Dermis blood vessel endothelial cell (primary cell): ENCODE measurements around the gene UBE2L5. TPM values are rescaled to one million over a fixed set of nuclear protein-coding genes. Genes with fewer than 3 reads are reported as not detected.
"Not testable (repeated sequence)": the region's sequence is repeated elsewhere in the genome, so short reads cannot be mapped to it uniquely, and the experiment has no call there.

Experiments used
- DNase-seq: peaks from one replicate; pipeline ENCODE4 v3.0.0; 2010
- total RNA-seq: library from RNA; depleted of rRNA; stranded (reverse); fragments of >200 nt; gene quantifications from 2 replicates; pipeline ENCODE4 v1.2.3, GENCODE V29; 2014

UBE2L5 gene
- total RNA-seq, 1 donor from 2014 or later, result not detected

GRCh38 chr13:30440910-30441703 is 18.8 kb downstream of the UBE2L5 start:
- no peak for DNase-seq

DNA sequence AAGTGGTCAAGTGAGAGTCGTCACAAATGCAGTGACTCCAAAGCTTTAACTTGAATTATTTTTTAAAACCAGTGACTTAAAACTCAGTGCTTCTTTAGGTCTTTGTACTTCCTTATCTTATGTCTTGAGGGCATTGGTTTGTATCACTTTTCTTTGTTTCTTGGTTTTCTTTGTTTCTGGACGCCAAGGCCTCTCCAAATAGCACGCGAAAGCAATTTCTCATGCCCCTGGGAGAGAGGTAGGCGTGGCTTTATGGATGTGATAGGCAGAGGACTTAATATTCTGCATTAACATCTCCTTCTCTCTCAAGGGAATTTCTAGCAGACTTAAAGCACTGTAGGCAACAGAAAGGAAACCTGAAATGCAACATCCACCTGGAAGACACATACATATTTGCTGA is 20.6 kb downstream of the UBE2L5 start:
- DNase-seq, result no peak

DNA sequence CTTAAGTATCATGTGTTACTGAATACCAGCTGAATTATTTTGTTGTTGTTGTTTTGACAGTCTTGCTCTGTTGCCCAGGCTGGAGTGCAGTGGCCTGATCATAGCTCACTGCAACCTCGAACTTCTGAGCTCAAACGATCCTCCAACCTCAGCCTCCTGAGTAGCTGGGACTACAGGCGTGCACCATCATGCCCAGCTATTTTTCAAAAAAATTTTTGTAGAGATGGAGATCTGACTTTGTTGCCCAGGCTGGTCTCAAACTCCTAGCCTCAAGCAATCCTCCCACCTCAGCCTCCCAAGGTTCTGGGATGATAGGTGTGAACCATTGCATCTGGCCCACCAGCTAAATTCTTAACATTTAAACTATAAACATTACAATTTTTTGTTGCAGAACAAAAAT is 21.2 kb downstream of the UBE2L5 start:
- DNase-seq, result not testable (repeated sequence)

DNA sequence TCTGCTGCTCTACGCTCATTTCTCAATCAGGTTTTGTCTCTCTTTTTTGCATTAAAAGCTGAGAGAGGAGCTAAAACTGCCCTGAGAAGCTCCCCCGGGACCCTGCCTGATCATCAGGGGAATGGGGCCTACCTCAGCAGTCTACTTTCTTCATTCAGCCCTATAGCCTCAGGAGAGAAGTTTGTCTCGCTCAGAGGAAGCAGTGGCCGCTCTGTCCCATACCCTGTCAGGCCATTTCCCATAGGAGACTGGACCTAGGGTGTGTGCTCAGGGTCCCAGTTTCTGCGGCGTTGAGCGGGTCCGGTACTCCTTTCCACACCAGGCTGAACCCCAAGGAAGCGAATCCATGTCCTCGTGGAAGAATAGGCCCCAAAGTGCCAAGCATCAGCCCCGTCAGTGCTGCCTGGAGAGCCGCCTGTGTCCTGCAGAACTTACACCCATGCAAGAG is 21.7 kb downstream of the UBE2L5 start:
- DNase-seq, result no peak

- DNase-seq, result no peak
Measured at GRCh38 chr13:30446126-30446500, 23.8 kb downstream of the UBE2L5 start.

DNA sequence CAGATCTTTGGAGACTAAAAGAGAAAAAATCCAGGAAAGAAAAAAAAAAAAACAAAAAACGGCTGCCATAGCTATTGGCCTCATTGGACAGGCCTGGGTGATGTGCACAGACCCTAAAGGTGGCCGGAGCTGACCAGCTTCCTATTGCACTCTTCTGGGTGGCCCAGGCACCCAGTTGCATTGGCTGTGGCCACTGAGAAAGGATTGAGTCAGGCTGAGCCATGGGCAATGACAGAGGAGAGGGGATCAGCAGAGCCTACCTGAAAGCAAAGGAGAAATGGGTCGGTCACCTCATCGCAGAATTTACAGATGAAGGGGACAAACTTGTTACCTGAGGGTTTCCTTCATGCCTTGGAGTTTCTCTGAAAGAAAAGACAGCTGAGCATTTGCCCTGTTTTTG is 26.1 kb downstream of the UBE2L5 start:
- no peak for DNase-seq

DNA sequence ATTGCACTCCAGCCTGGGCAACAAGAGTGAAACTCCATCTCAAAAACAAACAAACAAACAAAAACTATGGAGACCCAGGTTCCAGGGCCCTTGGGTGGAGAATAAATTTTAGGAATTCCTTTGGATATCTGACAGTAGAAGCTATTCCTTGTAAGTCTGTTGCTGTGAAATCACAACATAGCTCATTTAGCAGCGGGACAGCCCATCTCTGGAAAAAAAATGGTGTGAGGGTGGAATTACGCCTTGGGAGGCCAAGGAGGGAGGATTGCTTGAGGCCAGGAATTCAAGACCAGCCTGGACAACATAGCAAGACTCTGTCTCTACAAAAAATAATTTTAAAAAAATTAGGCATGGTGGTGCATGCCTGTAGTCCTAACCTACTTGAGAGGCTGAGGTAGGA is 27.8 kb downstream of the UBE2L5 start:
- no peak for DNase-seq

- not testable (repeated sequence) for DNase-seq
Measured at GRCh38 chr13:30451476-30451875, 29.2 kb downstream of the UBE2L5 start.

GRCh38 chr13:30453727-30454126 is 31.4 kb downstream of the UBE2L5 start:
- DNase-seq, result peak; percentile 41

- DNase-seq, result no peak
Measured at GRCh38 chr13:30454991-30455390, 32.7 kb downstream of the UBE2L5 start.

- DNase-seq, result no peak
Measured at GRCh38 chr13:30456290-30456689, 34.0 kb downstream of the UBE2L5 start.

DNA sequence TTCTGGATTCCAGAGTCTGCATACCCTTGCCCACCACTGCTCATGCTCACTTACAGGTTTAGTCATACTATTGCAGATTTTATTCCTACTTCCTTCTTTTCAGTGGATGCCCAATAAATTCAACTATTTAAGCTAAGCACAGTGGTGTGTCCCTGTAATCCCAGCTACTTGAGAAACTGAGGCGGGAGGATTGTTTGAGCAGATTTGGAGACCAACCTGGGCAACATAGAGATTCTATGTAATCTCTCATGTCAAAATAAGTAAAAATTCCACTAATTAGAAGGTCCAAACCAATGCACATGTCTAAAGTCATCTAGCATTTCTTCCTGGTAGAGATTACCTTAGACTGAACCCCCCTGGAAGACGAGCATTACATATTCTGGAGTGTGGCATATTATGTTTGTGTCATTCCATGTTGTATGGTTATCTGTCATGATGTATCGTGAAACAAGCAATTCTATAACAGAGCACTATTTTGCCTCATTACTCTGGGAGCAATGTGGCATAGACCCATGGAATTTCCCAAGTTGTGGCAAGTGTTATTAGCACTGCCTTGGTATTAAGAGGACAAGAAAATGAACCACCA is 35.1 kb downstream of the UBE2L5 start:
- DNase-seq, result no peak

DNA sequence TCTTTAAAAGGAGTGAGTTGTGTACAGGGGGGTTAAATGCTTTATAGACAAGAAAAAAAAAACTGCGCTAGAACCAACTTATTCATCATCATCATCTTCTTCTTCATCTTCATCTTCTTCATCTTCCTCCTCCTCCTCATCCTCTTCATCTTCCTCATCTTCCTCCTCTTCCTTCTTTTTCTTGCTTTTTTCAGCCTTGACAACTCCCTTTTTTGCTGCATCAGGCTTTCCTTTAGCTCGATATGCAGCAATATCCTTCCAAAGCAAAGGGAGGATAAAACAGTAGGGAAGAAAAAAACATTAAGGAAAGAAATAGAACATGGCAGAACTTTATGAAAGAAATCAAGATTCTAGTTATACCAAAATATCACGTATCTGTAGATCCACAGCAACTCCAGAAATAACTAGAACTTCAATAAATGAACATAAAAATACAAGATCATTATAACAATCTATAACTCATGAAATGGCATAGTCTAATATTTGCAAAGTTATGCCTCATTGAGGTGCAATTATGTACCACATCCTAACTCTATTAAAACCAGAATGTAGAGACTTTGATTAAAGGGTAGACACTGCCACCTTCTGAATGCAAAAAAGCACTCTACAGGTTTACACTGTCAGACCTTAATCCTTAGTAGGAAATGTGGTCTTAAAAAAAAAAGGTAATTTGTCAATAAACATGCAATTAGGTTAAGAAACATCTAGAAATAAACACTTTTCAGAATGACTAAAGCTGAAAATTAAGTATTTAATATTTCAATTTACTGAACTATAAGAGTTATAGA is 39.2 kb downstream of the UBE2L5 start:
- DNase-seq, result peak; percentile 63

DNA sequence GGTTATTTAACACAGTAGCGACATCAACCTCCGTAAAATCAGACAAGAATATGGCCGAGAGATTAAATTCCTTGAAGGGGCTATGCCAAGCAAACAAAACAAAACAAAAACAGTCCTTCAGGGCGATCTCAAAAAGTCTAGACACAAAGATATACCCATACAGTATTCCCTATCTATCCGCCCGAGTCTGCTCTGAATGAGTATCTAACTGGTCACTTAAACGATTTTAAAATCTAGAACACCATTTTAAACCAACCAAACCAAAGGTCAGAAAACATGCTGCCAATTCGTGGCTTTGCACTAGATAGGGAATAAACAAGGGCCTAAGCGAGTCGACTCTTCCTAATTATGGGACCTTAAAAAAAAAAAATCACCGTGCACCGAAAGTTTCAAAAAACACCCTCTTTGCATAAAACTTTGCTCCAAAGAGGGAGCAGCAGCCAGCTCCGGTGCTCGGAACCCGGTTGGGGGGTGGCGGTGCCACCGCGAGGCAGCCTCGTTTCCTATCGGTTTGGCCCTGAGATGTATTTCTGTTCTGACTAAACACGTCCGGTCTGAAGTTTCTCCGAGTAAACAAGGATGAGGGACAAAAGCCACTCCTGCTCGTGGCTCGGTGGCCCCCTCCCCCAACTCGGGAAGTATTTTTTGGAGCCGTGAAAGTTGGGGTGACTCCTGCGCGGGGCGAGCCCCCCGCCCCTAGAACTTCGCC is 41.6 kb downstream of the UBE2L5 start:
- DNase-seq, result peak; percentile 83

GRCh38 chr13:30464496-30465342 is 42.4 kb downstream of the UBE2L5 start:
- peak; percentile 81 for DNase-seq

GRCh38 chr13:30465343-30465592 is 43.0 kb downstream of the UBE2L5 start:
- DNase-seq, result no peak

DNA sequence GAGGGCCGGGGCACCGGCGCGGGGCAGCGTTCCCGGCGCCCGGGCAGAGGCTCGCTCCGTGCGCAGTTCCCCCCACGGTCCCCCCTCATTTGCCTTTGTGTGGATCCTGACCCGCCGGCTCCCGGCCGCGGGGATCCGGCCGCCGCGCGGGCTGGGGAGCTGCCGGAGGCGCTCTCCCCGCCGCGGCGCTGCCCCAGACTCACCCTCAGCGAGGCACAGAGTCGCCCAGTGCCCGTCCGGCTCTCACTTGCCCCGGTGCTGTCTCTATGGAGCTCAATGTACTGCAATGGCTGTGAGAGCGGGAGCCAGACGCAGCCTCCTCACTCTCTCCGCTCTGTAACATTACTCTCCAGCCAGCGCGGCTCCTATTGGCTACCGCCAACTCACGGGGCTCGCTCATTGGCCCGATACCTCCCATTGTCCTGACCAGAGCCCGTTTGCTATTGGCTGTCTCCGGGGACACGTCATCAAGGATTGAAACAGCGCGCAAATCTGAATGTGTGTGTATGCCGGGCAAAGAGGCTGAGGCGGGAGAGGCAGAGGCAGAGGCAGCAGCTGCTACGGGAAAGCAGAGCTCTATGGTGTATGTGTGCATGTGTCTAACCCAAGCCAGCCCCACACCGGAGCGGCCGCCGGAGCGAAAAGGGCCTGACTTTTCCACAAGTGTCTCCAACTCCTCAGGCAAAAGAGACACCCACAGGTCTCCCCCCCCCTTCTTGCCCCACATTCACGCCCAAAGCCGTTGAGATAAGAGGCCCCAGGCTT is 43.5 kb downstream of the UBE2L5 start, which contains the start of gene HMGB1:
Gene HMGB1 (minus strand): TSS at position 344 of the 765 bp plus-strand sequence. CDS start 2,256 bp downstream, outside the sequence.
- peak; percentile 99 for DNase-seq

GRCh38 chr13:30466358-30466714 is 44.0 kb downstream of the UBE2L5 start:
- DNase-seq, result no peak

- DNase-seq, result no peak
Measured at GRCh38 chr13:30466841-30467252, 44.6 kb downstream of the UBE2L5 start.

GRCh38 chr13:30473675-30474074 is 51.4 kb downstream of the UBE2L5 start:
- no peak for DNase-seq
